HG03280 (cell line): ENCODE results near the gene ZIC4.

Source experiments
- ATAC-seq: cut with Tn5 transposase; IDR thresholded peaks from one replicate; pipeline ENCODE4 v1.9.1; 2021; ENCODE audit warnings: mild to moderate bottlenecking, moderate library complexity; ENCODE audit not compliant: unreplicated experiment

Gene ZIC4

DNA sequence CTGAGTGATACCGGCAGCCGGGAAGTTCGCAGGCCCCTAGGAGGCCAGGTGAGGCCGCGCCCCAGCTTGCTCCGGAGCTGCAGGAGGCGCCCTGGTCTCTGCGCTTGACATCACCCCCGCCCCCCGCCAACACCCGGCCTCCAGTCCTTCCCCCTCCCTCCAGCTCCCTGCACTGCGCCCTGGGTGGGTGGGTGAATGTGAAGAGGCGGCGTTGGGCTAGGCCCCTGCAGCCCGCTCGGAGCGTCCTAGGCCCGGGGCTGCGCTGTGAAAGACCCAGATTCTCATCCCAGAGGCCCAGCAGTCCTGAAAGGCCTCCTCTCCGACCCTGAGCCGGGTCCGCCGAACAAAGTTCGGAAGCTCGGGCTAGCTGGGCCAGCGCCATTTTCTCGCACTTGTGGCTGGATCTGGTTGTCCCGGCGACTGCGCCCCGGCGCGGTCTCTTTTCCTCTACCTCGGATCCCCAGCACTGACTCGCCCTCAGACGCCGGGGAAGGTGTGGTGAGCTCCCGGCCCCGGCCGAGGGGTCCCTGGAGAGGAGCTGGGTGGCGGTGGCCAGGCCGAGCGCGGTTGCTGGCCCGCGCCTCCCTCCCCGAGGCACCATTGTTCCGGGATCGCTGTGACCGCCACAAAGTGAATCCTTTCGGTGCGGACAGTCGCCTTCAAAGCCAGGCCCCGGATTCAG, 12.9 kb downstream of the ZIC4 start:
- ATAC-seq: no peak

DNA sequence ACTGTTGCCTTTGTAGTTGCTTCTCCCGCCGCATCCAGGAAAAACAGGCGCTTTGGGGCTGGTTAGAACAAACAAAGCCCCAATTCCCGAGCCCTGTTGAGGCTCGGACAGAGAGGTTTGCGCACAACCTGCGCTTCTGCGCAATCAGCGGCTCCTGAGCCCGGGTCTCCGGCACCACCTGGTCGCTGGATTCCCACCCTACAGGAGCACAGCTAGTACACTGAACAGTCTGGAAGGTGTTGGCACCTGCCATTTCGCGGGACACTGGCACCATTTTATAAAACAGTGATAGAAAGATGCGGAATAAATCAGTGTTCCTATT, 13.8 kb downstream of the ZIC4 start:
- no peak for ATAC-seq

DNA sequence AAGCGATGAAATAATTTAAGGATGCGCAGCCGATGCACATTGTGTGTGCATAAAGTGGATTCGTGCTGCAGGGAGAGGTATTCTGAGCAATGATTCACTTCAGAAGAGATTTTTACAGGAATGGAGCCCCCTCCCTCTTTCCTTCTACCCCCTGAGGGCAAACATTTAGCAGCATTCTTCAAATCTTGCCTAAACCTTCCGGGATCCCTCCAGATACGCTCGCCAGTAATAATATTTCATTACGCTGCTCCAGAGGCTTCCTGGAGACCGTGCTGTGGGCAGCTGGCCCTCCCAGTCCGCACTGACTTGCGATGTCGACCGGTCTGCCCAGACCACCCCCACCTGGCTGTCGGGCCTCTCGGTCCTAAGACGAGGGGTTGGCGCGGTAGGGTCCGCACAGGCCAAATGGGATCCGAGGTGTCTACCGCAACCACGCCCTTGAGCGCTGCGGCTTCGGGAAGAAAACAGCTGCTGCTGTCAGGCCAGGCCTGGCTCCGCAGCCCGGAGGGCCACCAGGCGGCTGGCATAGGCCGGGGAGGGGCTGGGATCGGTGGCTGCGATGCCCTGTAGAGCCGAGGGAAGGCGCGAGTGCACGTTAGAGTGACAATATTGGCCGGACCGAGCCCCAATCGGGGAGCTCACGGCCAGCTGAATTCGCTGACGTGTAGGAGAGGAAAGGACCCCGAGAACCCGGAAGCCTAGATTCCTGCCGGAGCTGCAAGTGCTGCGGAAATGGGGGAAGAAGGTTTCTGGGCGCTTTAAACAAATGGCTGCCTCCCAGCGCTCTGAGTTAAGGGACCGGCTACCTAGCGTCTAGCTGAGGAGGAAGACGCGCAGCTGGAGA, 14.3 kb downstream of the ZIC4 start:
- ATAC-seq: no peak

DNA sequence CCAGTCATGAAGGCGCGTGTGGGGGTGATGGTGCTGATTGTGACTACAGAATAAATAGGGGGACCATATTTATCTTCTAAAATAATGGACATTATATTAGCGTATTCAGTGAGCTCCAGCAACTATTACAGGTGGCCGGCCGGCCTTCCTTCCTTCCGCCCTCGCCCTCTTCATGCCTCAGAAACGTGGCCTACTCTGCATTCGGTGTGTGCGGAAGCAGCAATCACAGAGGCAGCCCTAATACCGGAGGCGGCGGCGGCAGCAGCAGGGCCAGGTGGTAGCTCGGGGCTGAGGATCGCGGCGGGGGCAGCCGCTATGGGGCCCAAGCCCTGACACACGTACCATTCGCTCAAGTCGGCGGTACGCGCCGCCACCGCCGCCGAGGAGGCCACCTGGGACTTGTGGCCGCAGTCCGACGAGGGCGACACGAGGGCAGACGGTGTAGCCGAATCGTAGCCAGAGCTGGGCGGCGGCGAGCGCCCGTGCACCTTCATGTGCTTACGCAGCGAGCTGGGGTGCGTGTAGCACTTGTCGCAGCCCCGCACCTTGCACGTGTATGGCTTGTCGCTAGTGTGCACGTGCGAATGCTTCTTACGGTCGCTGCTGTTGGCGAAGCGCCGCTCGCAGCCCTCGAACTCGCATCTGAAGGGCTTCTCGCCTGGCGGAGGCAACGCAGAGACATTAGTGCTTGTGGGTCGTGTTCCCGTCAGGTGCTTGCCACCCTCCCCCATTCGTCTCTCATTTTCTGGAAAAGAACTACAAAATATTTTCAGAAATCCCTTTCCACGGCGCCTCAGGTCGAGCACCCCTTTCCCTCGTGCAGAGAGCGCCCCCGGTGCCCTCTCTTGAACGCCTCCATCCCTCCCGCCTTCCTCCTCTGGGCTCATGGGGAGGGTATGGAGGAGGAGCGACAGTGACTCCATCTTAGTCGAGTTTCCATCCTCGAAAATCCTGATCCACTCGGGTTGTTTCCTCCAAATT, 15.5 kb downstream of the ZIC4 start:
- ATAC-seq: no peak

DNA sequence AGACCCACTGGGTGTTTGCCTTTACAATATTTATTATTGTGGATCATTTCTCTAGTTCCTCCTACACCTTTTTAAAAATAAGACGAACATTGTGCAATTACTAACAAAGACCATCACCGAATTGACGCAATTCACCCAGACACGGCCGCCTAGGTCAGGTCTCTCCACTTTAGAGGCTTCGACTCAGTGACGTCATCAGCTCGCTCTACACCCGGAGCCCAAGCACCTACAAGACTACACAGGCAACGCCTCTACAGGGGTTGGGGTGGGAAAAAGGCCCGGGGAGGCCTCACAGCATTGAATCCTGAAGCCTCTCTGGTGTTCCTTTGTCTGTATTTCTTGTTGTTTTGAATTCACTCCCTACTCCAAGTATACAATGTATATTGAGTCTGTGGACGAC, 16.6 kb downstream of the ZIC4 start:
- no peak for ATAC-seq

DNA sequence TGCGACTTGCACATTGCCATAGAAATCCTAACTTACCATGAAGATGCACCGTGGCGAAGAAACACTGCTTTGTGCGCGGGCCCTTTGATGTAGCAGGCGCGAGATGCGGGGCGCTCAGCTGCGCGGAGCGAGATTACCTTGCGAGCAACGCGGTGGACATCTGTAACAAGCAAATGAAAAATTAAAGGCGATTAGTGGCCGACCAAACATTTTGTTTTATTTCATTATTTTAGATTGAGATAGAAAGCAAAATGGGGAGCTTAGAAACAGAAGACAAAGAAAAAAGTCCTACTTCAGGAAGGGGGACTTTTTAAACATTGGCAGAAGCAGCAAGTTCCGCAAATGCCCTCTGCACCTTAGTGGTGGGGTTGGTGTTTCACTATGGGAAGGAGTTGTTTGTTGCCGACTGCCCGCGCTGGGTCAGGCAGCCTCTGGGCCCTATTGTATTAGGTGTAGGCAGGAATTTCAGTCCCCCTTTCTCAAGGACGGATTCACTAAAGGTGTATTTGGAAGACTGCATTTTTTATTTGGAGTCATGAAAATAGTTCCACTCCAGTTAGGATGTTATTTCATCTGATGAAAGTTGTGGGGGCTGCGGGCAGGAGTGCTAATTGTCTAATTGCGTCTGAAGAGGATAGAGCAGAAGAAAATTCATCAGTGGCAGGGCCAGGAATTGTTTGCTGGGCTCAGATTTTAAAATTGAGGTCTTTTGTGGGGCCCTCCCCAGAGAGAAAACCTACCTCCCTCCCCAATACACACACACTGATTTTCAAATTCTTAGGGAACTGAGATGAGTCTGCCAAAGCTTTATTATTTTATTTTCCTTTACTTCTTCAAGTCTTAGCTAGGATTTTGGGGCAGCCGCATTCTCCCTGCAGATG, 17.4 kb downstream of the ZIC4 start:
- ATAC-seq: no peak

DNA sequence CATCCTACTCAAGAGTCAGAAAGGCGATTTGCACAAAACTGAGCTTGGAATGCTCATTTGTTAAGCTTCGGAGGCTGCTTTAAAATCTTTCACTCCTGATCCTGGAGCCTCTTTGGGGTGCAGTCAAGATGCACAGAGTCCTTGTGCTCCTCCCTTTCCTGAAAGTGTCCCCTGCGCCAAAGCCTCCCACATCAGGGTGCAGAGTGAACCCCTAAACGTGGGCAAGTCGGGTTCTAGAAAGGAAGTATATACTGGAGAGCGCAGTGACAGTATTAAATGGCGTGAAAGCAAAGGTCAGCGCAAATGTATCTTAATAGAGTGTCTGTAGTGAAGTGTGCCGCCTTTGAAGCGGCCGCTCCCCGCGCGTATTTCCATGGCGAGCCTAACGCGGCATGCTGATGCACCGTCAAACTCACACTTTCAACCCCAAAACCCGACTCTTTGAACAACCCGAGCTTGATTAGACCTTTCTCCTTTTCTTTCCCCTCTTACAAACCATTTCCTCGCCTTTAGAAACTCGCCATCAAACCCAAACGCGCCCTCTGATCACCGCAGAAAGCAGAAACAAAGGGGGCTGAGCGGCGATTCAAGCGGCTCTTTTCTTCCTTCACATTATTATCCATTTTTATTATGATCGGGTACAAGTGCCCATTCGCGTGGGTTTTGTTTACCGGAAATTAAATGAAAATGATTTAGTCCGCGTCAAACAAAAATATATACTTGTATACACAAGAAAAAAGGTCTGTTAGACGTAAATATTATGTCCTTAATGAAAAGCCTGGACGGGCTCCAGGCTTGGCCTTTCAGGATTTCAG, 18.3 kb downstream of the ZIC4 start:
- no peak for ATAC-seq

DNA sequence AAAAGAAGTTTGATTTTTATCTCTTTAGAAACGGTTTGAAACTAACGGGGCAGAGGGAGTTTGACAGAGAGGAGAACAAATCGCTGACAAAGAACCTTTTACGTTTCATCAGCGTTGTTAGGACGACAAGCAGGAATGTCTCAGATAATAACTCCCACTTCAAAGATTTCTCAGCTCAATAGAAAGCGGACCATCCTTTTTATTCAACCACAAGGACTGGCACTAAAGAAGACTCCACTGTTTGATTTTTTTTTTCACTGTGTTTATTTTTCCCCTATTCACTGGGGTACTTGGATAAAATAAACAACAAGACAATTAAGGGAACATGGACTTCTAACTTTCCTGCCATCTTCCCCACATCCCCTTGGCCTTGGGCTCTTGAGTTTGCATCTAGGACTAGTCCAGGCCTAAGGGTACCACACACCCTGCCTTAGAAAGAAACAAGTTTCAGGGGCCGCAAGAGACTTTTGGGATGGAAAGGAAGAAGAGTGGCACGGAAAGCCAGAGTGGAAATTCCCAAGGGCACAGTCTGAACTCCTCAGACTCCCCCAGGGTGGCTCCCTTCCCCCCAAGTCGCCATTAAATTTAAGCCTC, 19.0 kb downstream of the ZIC4 start:
- no peak for ATAC-seq

DNA sequence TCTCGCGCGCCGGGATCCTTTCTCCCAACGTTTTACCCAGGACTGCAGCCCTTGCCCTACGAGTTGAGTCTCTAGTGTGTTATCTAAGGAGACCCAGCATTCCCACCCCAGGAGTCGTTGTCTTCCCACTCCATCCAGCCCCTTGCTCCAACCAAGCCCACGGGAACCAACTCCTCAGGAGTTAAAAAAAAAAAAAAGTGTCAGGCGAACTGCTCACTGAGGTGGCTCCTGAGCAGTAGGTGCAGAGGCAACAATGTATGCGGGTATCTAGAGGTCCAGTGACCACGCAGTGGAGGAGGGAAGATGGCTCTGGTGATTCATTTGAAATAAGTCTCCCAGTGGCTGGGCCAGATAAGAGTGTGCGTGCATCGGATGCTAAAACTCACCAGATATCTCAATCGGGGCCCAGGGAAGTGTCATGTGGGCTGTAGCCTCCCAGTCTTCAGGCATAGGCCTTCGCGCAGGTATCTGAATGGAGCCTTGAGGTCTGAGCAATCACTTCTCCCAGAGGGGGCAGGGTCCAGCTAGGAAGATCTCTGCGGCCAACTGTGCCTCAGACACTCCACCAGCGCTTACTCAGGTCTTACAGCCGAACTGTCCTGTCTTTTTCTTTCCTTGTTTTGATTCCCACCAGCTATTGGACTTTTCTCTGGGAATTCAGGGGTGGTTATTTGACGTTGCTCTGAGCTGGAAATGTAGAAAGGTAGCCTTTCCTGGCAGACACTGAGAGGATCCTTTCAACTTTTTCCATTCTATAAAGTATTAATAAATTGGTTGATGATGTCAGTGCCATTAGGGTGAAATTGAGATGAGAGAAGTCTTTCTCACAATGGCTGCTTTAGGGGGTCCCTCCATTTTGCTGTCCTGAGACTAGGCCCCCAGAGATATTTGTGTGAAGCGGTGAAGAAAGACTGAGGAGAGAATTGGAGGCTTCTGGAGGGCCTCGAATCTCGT, 21.0 kb downstream of the ZIC4 start:
- no peak for ATAC-seq

DNA sequence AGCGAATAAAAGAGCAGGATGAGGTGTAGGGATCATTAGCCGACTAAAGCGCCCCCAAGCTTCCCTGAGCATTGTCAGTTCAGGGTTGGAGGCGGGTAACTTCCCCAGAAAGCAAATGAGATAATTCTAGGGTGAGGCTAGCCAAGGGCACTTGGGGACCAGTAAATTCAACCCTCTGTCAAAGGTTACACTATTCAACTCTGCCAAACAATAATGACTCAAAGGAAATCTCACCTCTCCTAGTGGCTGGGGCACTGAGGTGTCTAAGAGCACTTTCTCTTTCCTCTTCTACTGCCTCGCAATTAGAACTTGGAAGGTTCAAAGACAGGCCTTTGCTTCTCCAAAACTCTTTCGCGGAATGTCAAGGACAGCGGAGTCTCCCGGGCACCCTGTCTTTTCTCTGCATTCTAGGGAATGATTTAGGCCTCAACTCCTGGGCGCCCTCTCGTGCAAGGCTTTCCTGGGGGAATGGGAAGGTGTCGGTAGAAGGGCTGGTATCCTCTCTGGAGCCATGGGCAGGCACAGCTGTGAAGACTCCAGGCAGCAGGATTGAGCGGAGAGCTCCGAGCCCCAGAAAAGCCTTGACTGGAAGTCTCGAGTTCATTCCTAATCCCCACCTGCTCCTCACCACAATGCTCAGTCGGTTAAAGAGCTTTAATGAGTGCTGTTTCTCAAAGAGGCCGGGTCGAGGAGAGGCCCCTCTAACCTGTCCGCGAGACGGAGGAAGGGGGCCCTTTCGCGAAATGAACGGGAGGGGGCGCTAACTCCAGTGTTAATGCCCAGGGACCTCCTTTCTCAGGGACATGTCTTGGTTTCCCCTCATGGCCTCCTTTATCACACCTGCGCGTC, 21.9 kb downstream of the ZIC4 start:
- no peak for ATAC-seq

DNA sequence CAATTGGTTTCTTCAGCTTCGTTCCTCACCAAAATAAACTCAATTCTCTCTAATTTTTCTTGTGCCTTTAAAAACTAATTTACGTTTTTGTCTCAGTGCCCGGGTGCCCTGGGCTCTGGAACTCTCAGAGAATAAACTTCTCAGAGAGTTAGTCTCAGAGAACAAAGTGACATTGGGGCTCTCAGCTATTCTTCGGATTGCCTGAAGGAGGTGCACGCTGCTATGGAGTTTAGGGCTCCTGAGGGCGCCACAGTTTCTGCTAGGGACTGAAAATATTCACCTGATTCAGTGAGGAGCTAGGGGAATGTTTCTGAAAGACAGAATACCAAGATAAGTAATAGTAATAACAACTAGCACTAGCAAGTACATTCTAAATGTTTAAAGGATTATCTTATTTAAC, 22.7 kb downstream of the ZIC4 start:
- no peak for ATAC-seq

DNA sequence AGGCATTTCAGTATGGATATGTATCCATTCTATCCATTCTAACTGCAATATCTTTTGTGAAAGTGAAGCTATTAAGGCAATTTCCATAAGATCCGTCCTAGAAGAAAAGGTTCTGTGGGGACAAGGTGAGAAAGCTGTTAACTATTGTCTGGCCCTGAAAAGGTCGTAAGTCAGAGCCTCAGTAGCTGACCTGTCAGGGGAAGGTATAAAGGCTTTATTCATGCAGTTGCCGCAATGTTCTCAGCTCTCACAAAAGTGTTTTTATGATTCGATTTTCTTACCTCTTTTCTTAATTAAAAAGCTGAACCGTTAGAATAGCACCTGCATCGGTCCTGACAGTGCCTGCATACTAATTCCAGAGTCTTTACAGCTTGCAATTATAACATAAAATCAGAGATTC, 24.7 kb downstream of the ZIC4 start:
- ATAC-seq: no peak

DNA sequence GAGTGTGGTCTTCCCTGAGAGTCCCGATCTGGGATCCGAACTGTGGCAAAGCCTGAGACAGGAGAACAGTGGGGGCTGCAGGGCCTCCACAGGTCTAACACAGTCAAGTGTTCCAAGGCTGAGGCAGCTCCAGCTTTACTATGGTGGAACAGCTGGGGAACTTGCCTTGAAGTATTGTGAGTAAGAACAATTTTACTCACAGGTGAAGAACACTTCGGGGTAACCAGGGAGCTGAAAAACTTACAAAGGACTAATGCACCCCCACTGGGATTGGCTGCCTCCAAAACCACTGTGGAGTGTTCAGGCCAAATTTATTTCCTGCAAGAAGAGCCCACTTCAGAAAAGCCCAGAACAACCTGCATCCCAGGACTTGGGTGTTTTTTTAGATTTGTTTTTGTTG, 25.4 kb downstream of the ZIC4 start:
- no peak for ATAC-seq

DNA sequence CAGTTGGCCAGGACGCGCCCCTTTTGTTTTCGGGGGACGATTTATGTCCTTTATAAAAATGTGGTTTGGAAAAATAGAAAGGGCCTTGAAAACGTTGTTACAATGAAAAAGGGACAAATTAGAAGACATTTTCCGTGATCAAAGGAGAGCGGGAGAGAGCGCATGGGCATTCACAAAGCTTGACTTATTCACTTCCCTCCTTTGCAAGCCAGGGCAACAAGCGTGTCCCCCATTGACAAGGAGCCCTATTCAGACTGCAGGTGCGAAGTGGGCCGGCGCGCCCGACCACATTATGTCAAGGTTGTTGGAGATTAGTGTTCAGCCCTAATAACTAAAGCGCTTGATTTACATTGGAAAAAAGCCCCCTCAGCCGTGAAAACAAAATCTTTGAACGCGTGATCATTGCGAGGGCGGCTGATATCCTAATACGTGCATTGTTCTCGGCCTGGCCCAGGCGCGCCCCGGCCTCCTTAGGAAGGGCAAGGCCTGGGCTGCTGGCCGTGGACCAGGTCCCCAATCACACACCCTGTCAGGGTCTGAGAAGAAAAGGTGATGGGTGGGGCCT, 25.9 kb downstream of the ZIC4 start:
- no peak for ATAC-seq

DNA sequence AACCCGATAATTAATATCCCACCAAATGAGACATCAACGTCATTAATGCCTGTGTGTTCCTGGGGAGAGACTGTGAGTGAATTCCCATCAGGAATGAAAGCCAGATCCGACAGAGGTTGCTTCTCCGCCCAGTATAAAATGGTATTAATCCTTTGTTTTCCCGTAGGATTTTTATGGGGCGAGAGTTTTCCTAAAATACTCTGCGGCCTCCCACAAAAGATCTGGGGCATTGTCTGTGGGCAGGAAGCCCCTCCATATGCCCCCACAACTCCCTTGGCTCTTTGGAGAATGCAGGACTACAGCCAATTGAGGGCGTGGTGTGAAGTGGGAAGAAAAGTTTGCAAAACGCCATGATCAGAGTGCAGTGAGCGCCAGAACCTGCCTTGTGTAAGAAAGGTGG, 26.7 kb downstream of the ZIC4 start:
- no peak for ATAC-seq

DNA sequence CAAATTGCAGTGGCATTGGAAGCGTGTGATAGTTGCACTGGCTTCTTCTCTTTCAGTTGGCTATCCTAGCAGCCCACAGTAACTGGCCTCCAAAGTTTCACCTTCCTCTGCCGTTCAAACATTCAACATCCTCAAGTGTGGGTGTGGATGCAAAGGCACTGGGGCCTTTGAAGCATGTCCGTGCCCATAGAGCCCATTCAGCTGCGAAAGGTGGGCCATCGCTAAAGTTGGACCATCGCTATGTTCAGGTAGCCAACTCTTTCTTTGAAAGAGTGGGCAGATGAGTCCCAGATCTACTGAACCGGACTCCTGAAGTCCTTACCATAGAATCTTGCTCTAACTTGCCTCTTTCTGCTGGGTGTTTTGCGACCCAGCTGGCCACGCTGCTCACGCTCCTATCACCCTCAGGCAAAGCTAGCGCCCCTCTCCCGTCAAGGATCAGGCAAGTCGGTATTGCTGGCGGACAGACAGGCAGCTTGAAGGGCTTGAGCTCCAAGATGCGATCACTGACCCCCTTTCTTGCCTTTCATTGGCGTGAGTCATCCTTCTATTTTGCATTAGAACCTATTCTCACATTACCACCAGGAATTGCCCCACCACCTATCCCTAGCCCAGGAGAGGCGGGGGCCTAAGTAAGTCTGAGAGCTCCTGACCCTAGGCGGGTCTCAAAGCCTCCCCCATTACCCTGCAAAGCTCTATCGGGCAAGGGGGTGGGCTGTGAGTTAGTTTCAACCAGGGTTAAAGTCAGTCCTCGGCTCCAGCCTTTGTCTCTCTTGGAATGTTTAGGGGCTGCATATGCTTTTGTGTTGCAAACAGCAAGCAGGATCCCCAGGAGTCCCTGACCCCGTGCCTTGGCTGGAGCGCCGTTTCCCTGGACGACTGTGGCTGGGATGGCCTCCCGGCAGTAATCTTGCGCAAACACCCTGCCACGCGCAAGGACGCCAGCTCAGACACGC, 28.7 kb downstream of the ZIC4 start:
- ATAC-seq: no peak
